ENCODE data around the gene COL27A1.

Gene COL27A1

GRCh38 chr9:114287763-114288192 lies 132.4 kb downstream of the COL27A1 start:
- DNase-seq (ENCODE audit: low read depth in 2 of 2): no peak

GRCh38 chr9:114288193-114289091 lies 133.1 kb downstream of the COL27A1 start:
- DNase-seq (ENCODE audit: low read depth in 2 of 2): no peak

GRCh38 chr9:114289106-114289505 lies 133.8 kb downstream of the COL27A1 start:
- DNase-seq (ENCODE audit: low read depth in 2 of 2): no peak

- DNase-seq (ENCODE audit: low read depth in 2 of 2): no peak
Measured at GRCh38 chr9:114289571-114290481, 134.5 kb downstream of the COL27A1 start.

- DNase-seq (ENCODE audit: low read depth in 2 of 2): no peak
Measured at GRCh38 chr9:114290561-114290986, 135.2 kb downstream of the COL27A1 start.

GRCh38 chr9:114291064-114291474 lies 135.7 kb downstream of the COL27A1 start:
- DNase-seq (ENCODE audit: low read depth in 2 of 2): peak; percentile 67 to 69

GRCh38 chr9:114291886-114292590 lies 136.7 kb downstream of the COL27A1 start:
- no peak for DNase-seq (ENCODE audit: low read depth in 2 of 2)

- no peak for DNase-seq (ENCODE audit: low read depth in 2 of 2)
Measured at GRCh38 chr9:114294664-114295063, 139.3 kb downstream of the COL27A1 start.

GRCh38 chr9:114296338-114296737 lies 141.0 kb downstream of the COL27A1 start:
- DNase-seq (ENCODE audit: low read depth in 2 of 2): no peak

- no peak for DNase-seq (ENCODE audit: low read depth in 2 of 2)
Measured at GRCh38 chr9:114299286-114300152, 144.2 kb downstream of the COL27A1 start.

GRCh38 chr9:114300153-114300845 lies 145.0 kb downstream of the COL27A1 start:
- no peak for DNase-seq (ENCODE audit: low read depth in 2 of 2)

- DNase-seq (ENCODE audit: low read depth in 2 of 2): no peak
Measured at GRCh38 chr9:114300846-114301797, 145.8 kb downstream of the COL27A1 start.

- DNase-seq (ENCODE audit: low read depth in 2 of 2): no peak
Measured at GRCh38 chr9:114301798-114302565, 146.6 kb downstream of the COL27A1 start.

GRCh38 chr9:114302727-114303126 lies 147.4 kb downstream of the COL27A1 start:
- DNase-seq (ENCODE audit: low read depth in 2 of 2): no peak

GRCh38 chr9:114303571-114303970 lies 148.2 kb downstream of the COL27A1 start:
- DNase-seq (ENCODE audit: low read depth in 2 of 2): no peak

GRCh38 chr9:114303977-114304376 lies 148.6 kb downstream of the COL27A1 start:
- no peak for DNase-seq (ENCODE audit: low read depth in 2 of 2)

- DNase-seq (ENCODE audit: low read depth in 2 of 2): no peak
Measured at GRCh38 chr9:114304416-114305188, 149.3 kb downstream of the COL27A1 start.

GRCh38 chr9:114307899-114308267 lies 152.5 kb downstream of the COL27A1 start:
- no peak for DNase-seq (ENCODE audit: low read depth in 2 of 2)

All from stimulated activated CD4-positive, alpha-beta T cell treated with anti-CD3 and anti-CD28 coated beads, Interleukin-1b, Interleukin-23, amount 100 ng/mL, for 4 hours (primary cell).